T-helper 2 cell treated with Interferon-gamma antibody and Interleukin-4, amounts not matched to agents 5 μg/mL and 100 μg/mL, for 36 hours (primary cell): ENCODE measurements around the gene CASP9.
"Not testable (repeated sequence)": the region's sequence is repeated elsewhere in the genome, so short reads cannot be mapped to it uniquely, and the experiment has no call there.

Source experiments
- DNase-seq: peaks from one replicate; pipeline ENCODE4 v3.0.0; 2021; ENCODE audit warnings: low spot score
- H3K27ac Mint-ChIP-seq: one replicate; pipeline ENCODE4 v1.8.0; 2021; ENCODE audit warnings: mild to moderate bottlenecking, mixed read lengths
- H3K27me3 Mint-ChIP-seq: one replicate; pipeline ENCODE4 v1.8.0; 2021; ENCODE audit warnings: low read depth, mixed read lengths
- H3K36me3 Mint-ChIP-seq: one replicate; pipeline ENCODE4 v1.8.0; 2021; ENCODE audit warnings: low read depth, mixed read lengths
- H3K4me1 Mint-ChIP-seq: one replicate; pipeline ENCODE4 v1.8.0; 2021; ENCODE audit warnings: low read depth, mixed read lengths
- H3K4me3 Mint-ChIP-seq: one replicate; pipeline ENCODE4 v1.8.0; 2022; ENCODE audit warnings: mild to moderate bottlenecking, moderate library complexity, mixed read lengths
- H3K9me3 Mint-ChIP-seq: one replicate; pipeline ENCODE4 v1.8.0; 2021; ENCODE audit warnings: mixed read lengths

CASP9 gene

GRCh38 chr1:15477646-15478212 is 46.3 kb downstream of the CASP9 start:
- no peaks in the 10 kb centered on the region for H3K36me3 Mint-ChIP-seq
- no peaks in the 10 kb centered on the region for H3K9me3 Mint-ChIP-seq
- DNase-seq, result no peak
- no peak overlapping the region for H3K27ac Mint-ChIP-seq
- H3K4me1 Mint-ChIP-seq, result no peaks in the 10 kb centered on the region
- H3K4me3 Mint-ChIP-seq, result no peak overlapping the region
- H3K27me3 Mint-ChIP-seq, result no peaks in the 10 kb centered on the region

GRCh38 chr1:15476927-15477326 is 47.1 kb downstream of the CASP9 start:
- Mint-ChIP-seq H3K27ac (no peak overlapping the region), H3K36me3 (no peaks in the 10 kb centered on the region), H3K4me1 (no peaks in the 10 kb centered on the region)

GRCh38 chr1:15475752-15476314 is 48.2 kb downstream of the CASP9 start, which contains the start of gene CELA2B:
Gene CELA2B, plus strand, starts transcription at chr1:15476104. Its CDS starts 22 bp downstream, at chr1:15476126.
- Mint-ChIP-seq H3K27ac (no peak within 1 kb of the TSS), H3K4me1 (no peaks in the 10 kb centered on the region), H3K27me3 (no peaks in the 10 kb centered on the region), H3K4me3 (no peak within 1 kb of the TSS), H3K9me3 (no peaks in the 10 kb centered on the region), H3K36me3 (no peaks in the 10 kb centered on the region)
- no peak for DNase-seq

More at GRCh38 chr1:15476927-15477326, 47.1 kb downstream of the CASP9 start:
- no peaks in the 10 kb centered on the region for H3K9me3 Mint-ChIP-seq
- H3K4me3 Mint-ChIP-seq, result no peak overlapping the region
- H3K27me3 Mint-ChIP-seq, result no peaks in the 10 kb centered on the region
- DNase-seq, result no peak

GRCh38 chr1:15472587-15472986 is 51.4 kb downstream of the CASP9 start:
- Mint-ChIP-seq H3K9me3 (no peaks in the 10 kb centered on the region), H3K27ac (no peak overlapping the region), H3K4me1 (no peaks in the 10 kb centered on the region), H3K36me3 (no peaks in the 10 kb centered on the region), H3K27me3 (peaks cover 2% of the 10 kb centered on the region), H3K4me3 (no peak overlapping the region)
- no peak for DNase-seq

GRCh38 chr1:15471723-15472122 is 52.3 kb downstream of the CASP9 start:
- H3K27me3 Mint-ChIP-seq, H3K4me3 Mint-ChIP-seq, H3K9me3 Mint-ChIP-seq, H3K27ac Mint-ChIP-seq, H3K36me3 Mint-ChIP-seq, H3K4me1 Mint-ChIP-seq, DNase-seq: not testable (repeated sequence)

- H3K9me3 Mint-ChIP-seq, H3K4me1 Mint-ChIP-seq, H3K27ac Mint-ChIP-seq, H3K36me3 Mint-ChIP-seq, DNase-seq, H3K4me3 Mint-ChIP-seq, H3K27me3 Mint-ChIP-seq: not testable (repeated sequence)
Observed at GRCh38 chr1:15471067-15471466, 52.9 kb downstream of the CASP9 start.

- not testable (repeated sequence) for H3K4me3 Mint-ChIP-seq
Observed at GRCh38 chr1:15469821-15470448, 54.1 kb downstream of the CASP9 start.

GRCh38 chr1:15469361-15469760 is 54.7 kb downstream of the CASP9 start:
- Mint-ChIP-seq H3K4me1 (no peaks in the 10 kb centered on the region), H3K36me3 (no peaks in the 10 kb centered on the region), H3K27ac (no peak overlapping the region), H3K9me3 (no peaks in the 10 kb centered on the region), H3K27me3 (peaks cover 2% of the 10 kb centered on the region), H3K4me3 (no peak overlapping the region)
- DNase-seq, result no peak

More at GRCh38 chr1:15469821-15470448, 54.1 kb downstream of the CASP9 start:
- not testable (repeated sequence) for H3K36me3 Mint-ChIP-seq, H3K27me3 Mint-ChIP-seq, H3K27ac Mint-ChIP-seq, H3K9me3 Mint-ChIP-seq, H3K4me1 Mint-ChIP-seq, DNase-seq

- Mint-ChIP-seq H3K4me3 (no peak overlapping the region), H3K36me3 (no peaks in the 10 kb centered on the region), H3K27ac (no peak overlapping the region), H3K27me3 (peaks cover 2% of the 10 kb centered on the region), H3K4me1 (no peaks in the 10 kb centered on the region), H3K9me3 (no peaks in the 10 kb centered on the region)
- DNase-seq, result no peak
Observed at GRCh38 chr1:15468145-15468544, 55.9 kb downstream of the CASP9 start.

GRCh38 chr1:15466955-15467625 is 56.9 kb downstream of the CASP9 start:
- H3K4me3 Mint-ChIP-seq, H3K4me1 Mint-ChIP-seq, H3K27me3 Mint-ChIP-seq, H3K36me3 Mint-ChIP-seq, H3K9me3 Mint-ChIP-seq, H3K27ac Mint-ChIP-seq, DNase-seq: not testable (repeated sequence)

GRCh38 chr1:15465674-15466073 is 58.3 kb downstream of the CASP9 start:
- no peak for DNase-seq
- H3K9me3 Mint-ChIP-seq, result no peaks in the 10 kb centered on the region
- H3K36me3 Mint-ChIP-seq, result no peaks in the 10 kb centered on the region
- no peak overlapping the region for H3K27ac Mint-ChIP-seq
- no peak overlapping the region for H3K4me3 Mint-ChIP-seq
- no peaks in the 10 kb centered on the region for H3K4me1 Mint-ChIP-seq
- peaks cover 2% of the 10 kb centered on the region for H3K27me3 Mint-ChIP-seq

GRCh38 chr1:15463926-15464322 is 60.1 kb downstream of the CASP9 start:
- not testable (repeated sequence) for H3K27me3 Mint-ChIP-seq, H3K9me3 Mint-ChIP-seq, H3K4me1 Mint-ChIP-seq, H3K27ac Mint-ChIP-seq, H3K36me3 Mint-ChIP-seq, DNase-seq, H3K4me3 Mint-ChIP-seq

- not testable (repeated sequence) for H3K36me3 Mint-ChIP-seq, H3K4me3 Mint-ChIP-seq
Observed at GRCh38 chr1:15463064-15463800, 60.8 kb downstream of the CASP9 start.

GRCh38 chr1:15460708-15461095 is 63.3 kb downstream of the CASP9 start:
- H3K9me3 Mint-ChIP-seq, result no peaks in the 10 kb centered on the region
- no peaks in the 10 kb centered on the region for H3K4me1 Mint-ChIP-seq
- DNase-seq, result no peak
- no peak overlapping the region for H3K27ac Mint-ChIP-seq
- H3K4me3 Mint-ChIP-seq, result no peak overlapping the region
- H3K36me3 Mint-ChIP-seq, result no peaks in the 10 kb centered on the region
- no peaks in the 10 kb centered on the region for H3K27me3 Mint-ChIP-seq

More at GRCh38 chr1:15463064-15463800, 60.8 kb downstream of the CASP9 start:
- H3K27me3 Mint-ChIP-seq, H3K27ac Mint-ChIP-seq, DNase-seq, H3K4me1 Mint-ChIP-seq, H3K9me3 Mint-ChIP-seq: not testable (repeated sequence)
